GM12891 (cell line): ENCODE data around the gene DIP2A.

Experiments
- POLR2A ChIP-seq: IDR thresholded peaks from 2 replicates; pipeline ENCODE4 v1.6.1; 2011; ENCODE audit warnings: low read depth, low read length, control low read depth
- TAF1 ChIP-seq: IDR thresholded peaks from 2 replicates; pipeline ENCODE4 v1.6.1; 2011; ENCODE audit warnings: low read depth, low read length, control low read depth

DNA sequence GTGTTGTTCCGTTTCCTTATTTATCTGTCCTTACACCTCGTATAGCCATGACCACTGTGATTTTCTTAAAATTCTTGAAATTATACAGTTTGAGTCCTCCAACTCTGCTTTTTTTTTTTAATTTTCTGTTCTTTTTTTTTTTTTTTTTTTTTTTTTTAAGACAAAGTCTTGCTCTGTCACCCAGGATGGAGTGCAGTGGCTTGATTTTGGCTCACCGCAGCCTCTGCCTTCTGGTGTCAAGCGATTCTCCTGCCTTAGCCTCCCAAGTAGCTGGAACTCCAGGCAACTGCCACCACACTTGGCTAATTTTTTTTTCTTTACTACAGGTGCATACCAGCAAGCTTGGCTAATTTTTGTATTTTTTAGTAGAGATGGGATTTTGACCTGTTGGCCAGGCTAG lies 48.9 kb downstream of the DIP2A start:
- no peak for TF ChIP-seq TAF1
- TF ChIP-seq POLR2A = no peak
